ENCODE results near the gene DUSP6.

- TF ChIP-seq CTCF (conservative IDR thresholded peaks at IDR 0.05 in 1 of 2, IDR thresholded peaks at IDR 0.05 in 1 of 2; ENCODE audit: low read depth in 1 of 2, low read length in 2 of 2) (no peak), EZH2 (IDR thresholded peaks at IDR 0.05; ENCODE audit: low read length, missing control alignments) (no peak)
Observed at GRCh38 chr12:89384050-89384758, 31.9 kb upstream of the DUSP6 start.
